Brain microvascular endothelial cell (primary cell): ENCODE data around the gene RARA.

ENCODE experiments used
- DNase-seq: peaks from one replicate; pipeline ENCODE4 v3.0.0-alpha.2; 2020
- H3K27ac ChIP-seq: fragments of 250-450 bp; sonication (Bioruptor Pico); 2 replicates; pipeline ENCODE4 v1.5.1; 2020; ENCODE audit warnings: mild to moderate bottlenecking, moderate library complexity
- H3K27me3 ChIP-seq: fragments of 250-450 bp; sonication (Bioruptor Pico); replicated peaks from 2 replicates; pipeline ENCODE4 v1.5.1; 2020; ENCODE audit warnings: mild to moderate bottlenecking
- H3K36me3 ChIP-seq: fragments of 250-450 bp; sonication (Bioruptor Pico); replicated peaks from 2 replicates; pipeline ENCODE4 v1.5.1; 2020; ENCODE audit warnings: mild to moderate bottlenecking
- H3K4me3 ChIP-seq: 2 replicates; pipeline ENCODE4 v1.5.1; 2011; ENCODE audit warnings: low read depth, mild to moderate bottlenecking, control low read depth, low read length, moderate library complexity
- in situ Hi-C: cut with HindIII; loops from 2 replicates; pipeline ENCODE4 v1.10.0; 2017; ENCODE audit warnings: low sequenced_read_pairs, low pct_ligation_motif_present
- TF ChIP-seq, protein P1 (sequence below): IDR thresholded peaks from 2 replicates; pipeline ENCODE4 v1.5.1; 2011; ENCODE audit warnings: low read depth, mild to moderate bottlenecking, moderate library complexity, low read length, control low read depth, inconsistent platforms; ENCODE audit errors: missing control alignments

RARA gene

DNA sequence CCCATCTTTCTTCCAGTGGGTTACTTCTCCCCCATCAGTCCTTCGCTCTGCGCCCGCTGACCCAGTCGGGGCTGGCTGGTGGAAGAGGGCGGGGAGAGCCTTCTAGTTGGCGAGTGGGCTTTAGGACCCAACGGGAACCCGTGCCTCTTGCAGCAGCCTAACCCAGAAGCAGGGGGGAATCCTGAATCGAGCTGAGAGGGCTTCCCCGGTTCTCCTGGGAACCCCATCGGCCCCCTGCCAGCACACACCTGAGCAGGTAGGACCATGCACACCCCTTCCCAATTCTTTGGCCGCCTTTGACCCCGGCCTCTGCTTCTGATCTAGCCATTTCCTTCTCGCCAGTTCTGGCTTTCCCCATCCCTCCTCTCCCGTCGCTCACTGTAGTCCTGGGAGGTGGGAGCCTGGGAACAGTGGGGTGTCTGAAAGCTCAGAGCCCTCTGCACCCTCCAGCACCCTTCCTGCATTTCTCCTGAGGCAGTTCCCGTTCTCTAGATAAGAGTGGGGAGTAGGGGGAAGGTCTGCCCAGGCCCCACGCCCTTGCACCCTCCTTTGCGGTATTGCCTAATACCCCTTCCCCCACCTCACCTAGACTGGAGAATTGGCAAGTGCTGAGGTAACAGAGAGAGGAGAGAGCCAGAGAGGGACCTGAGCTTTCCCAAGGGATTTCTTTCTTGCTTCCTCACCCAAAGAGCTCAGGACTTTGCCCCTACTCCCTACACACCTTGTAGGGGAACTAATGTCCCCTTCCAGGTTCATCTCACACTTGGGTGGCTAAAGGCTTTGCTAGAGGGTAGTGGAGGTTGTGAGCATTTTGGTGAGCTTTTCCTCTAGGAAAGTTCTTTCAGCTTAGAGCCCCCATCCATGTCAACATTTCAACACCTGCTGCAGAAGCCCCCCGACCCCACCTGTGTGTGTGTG, at the start of gene RARA:
TSS of gene RARA (plus strand) at position 150 of the 918 bp plus-strand sequence. CDS start 22,039 bp downstream, outside the sequence.
- no peak for DNase-seq
- Histone ChIP-seq H3K27me3 (no peaks in the 10 kb centered on the region), H3K36me3 (no peaks in the 10 kb centered on the region), H3K27ac (no peak within 1 kb of the TSS), H3K4me3 (peak within 1 kb of the TSS; percentile 61)
- TF ChIP-seq, protein P1, sequence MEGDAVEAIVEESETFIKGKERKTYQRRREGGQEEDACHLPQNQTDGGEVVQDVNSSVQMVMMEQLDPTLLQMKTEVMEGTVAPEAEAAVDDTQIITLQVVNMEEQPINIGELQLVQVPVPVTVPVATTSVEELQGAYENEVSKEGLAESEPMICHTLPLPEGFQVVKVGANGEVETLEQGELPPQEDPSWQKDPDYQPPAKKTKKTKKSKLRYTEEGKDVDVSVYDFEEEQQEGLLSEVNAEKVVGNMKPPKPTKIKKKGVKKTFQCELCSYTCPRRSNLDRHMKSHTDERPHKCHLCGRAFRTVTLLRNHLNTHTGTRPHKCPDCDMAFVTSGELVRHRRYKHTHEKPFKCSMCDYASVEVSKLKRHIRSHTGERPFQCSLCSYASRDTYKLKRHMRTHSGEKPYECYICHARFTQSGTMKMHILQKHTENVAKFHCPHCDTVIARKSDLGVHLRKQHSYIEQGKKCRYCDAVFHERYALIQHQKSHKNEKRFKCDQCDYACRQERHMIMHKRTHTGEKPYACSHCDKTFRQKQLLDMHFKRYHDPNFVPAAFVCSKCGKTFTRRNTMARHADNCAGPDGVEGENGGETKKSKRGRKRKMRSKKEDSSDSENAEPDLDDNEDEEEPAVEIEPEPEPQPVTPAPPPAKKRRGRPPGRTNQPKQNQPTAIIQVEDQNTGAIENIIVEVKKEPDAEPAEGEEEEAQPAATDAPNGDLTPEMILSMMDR: no peak
- in situ Hi-C loops: loop anchor here (25.0 kb wide), 1 partner anchor 228 kb away; no protein-coding TSS in a partner anchor

DNA sequence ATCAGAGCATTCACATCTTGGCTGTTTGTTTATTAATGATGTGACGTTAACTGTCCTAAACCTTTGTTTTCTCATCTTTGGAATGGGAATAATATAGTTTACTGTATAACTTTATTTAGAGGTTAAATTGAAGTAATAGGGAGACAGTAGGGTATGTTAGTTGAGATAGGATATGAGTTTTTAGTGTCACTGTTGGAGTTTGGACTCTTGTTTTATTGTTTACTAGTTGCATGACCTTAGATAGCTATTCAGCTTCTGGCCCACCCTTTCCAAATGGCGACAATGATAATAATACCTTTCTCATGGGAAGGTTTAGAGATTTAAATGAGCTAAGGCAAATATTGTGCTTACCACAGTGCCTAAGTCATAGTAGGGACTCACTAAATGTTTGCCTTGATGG, 49.5 kb upstream of the RARA start:
- Histone ChIP-seq H3K27me3 (no peaks in the 10 kb centered on the region), H3K27ac (no peak overlapping the region), H3K36me3 (peaks cover 36% of the 10 kb centered on the region), H3K4me3 (no peak overlapping the region)
- TF ChIP-seq, protein P1: no peak
- DNase-seq: no peak
- in situ Hi-C loops: no loop called here

DNA sequence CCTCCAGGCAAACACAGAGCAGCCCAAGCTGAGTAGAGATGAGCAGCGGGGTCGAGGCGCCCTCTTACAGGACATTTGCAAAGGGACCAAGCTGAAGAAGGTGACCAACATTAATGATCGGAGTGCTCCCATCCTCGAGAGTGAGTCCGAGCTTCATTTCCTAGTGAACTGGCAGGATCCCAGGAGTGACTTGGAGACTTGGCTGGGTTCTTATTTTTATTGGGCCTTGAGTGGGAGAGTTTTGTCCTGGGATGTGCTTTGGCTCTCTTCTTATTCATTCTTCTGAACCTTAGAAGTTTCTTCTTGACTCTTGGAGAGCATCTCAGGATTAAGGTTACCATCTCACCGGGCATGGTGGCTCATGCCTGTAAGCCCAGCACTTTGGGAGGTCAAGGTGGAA, 48.5 kb upstream of the RARA start:
- DNase-seq: no peak
- H3K4me3 ChIP-seq: no peak overlapping the region
- H3K36me3 ChIP-seq: peaks cover 46% of the 10 kb centered on the region
- in situ Hi-C loops: no loop called here
- no peaks in the 10 kb centered on the region for H3K27me3 ChIP-seq
- H3K27ac ChIP-seq: no peak overlapping the region
- TF ChIP-seq, protein P1: no peak

DNA sequence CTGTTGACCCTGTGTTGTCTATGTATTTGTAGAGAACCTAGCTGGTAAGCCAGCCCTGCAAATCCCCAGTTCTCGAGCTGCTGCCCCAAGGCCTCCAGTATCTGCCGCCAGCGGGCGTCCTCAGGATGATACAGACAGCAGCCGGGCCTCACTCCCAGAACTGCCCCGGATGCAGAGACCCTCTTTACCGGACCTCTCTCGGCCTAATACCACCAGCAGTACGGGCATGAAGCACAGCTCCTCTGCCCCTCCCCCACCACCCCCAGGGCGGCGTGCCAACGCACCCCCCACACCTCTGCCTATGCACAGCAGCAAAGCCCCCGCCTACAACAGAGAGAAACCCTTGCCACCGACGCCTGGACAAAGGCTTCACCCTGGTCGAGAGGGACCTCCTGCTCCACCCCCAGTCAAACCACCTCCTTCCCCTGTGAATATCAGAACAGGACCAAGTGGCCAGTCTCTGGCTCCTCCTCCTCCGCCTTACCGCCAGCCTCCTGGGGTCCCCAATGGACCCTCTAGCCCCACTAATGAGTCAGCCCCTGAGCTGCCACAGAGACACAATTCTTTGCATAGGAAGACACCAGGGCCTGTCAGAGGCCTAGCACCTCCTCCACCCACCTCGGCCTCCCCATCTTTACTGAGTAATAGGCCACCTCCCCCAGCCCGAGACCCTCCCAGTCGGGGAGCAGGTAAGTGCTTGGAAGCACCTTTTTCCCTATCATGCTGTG, 44.4 kb upstream of the RARA start:
- peaks cover 40% of the 10 kb centered on the region for H3K36me3 ChIP-seq
- in situ Hi-C loops: no loop called here
- TF ChIP-seq, protein P1: no peak

DNA sequence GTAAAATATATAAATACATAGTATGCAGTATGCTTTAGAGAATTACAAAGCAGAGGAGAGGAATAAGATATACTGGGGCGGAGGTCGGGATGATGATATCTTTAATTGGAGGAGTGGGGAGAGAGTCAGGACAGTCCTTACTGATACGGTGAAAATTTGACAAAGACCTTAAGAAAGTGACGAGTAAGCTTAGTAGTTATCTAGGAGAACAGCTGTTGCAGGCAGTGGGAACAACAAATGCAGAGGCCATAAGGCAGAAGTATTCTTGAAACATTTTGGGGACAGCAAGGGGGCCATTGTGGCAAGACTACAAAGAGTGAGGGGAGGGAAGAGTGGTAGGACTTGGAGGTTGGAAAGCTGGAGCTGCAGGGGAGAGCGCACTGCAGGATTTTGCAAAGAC, 43.6 kb upstream of the RARA start:
- in situ Hi-C loops: no loop called here
- Histone ChIP-seq H3K4me3 (no peak overlapping the region), H3K27ac (no peak overlapping the region), H3K36me3 (peaks cover 38% of the 10 kb centered on the region), H3K27me3 (no peaks in the 10 kb centered on the region)
- TF ChIP-seq, protein P1: no peak
- no peak for DNase-seq

More for the DNA sequence above, 44.4 kb upstream of the RARA start:
- Histone ChIP-seq H3K4me3 (no peak overlapping the region), H3K27me3 (no peaks in the 10 kb centered on the region), H3K27ac (no peak overlapping the region)
- DNase-seq: no peak
